Measurements from ENCODE around the gene MRPL37.

DNA sequence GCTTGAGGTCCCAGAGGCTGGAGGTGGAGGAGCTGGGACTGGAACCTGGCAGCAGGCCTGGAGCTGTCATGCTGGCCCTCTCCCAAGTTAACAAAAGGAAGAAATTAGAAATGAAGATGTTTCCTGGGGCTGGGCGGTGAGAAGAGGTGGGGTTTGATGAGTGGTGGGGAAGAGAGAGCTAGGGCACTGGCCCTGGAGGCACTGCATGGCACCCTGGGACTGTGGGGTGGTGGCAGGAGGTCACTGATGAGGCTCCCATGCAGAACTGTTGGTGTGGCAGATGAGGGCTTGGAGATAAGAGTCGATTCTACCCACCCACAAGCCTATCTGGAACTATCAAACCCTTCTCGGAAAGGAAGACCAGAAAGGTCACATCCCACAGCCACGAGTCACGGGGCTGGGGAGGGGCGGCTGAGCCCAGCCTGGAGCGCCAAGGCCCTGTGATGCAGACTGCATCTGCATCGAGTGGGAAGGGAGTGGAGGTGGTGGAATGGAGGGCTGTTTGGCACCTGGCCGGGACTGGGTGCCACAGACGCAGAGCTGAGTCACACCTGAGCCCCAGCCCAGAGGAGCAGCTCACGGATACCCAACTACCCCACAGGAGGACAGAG lies 29.4 kb downstream of the MRPL37 start:
- TF ChIP-seq POLR2AphosphoS5 (IDR thresholded peaks at IDR 0.05; ENCODE audit: low read depth, low read length): no peak
- TF ChIP-seq, protein P1, sequence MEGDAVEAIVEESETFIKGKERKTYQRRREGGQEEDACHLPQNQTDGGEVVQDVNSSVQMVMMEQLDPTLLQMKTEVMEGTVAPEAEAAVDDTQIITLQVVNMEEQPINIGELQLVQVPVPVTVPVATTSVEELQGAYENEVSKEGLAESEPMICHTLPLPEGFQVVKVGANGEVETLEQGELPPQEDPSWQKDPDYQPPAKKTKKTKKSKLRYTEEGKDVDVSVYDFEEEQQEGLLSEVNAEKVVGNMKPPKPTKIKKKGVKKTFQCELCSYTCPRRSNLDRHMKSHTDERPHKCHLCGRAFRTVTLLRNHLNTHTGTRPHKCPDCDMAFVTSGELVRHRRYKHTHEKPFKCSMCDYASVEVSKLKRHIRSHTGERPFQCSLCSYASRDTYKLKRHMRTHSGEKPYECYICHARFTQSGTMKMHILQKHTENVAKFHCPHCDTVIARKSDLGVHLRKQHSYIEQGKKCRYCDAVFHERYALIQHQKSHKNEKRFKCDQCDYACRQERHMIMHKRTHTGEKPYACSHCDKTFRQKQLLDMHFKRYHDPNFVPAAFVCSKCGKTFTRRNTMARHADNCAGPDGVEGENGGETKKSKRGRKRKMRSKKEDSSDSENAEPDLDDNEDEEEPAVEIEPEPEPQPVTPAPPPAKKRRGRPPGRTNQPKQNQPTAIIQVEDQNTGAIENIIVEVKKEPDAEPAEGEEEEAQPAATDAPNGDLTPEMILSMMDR (IDR thresholded peaks at IDR 0.05): no peak

All from Panc1 (cell line).